ENCODE results near the gene CREBL2. TPM values are rescaled to one million over a fixed set of nuclear protein-coding genes. Genes with fewer than 3 reads are reported as not detected.
"Not testable (repeated sequence)": the region's sequence is repeated elsewhere in the genome, so short reads cannot be mapped to it uniquely, and the experiment has no call there.

CREBL2 gene
- total RNA-seq, 1 donor from 2014 or later, result 15.0 TPM

DNA sequence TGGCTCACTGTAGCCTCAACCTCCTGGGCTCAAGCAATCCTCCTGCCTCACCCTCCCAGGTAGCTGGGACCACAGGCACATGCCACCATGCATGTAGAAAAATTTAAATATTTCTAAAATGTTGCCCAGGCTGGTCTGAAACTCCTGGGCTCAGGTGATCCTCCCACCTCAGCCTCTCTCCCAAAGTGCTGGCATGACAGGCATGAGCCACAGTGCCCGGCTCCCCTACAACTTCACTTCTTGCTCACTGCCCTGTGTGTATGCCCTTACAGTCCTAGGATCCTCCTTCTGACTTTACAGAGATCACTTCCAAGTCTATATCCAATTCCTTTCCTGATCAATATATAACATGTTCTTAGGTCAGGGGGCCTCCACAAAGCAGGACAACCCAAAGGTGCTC is 23.8 kb upstream of the CREBL2 start:
- TF ChIP-seq, protein P1, sequence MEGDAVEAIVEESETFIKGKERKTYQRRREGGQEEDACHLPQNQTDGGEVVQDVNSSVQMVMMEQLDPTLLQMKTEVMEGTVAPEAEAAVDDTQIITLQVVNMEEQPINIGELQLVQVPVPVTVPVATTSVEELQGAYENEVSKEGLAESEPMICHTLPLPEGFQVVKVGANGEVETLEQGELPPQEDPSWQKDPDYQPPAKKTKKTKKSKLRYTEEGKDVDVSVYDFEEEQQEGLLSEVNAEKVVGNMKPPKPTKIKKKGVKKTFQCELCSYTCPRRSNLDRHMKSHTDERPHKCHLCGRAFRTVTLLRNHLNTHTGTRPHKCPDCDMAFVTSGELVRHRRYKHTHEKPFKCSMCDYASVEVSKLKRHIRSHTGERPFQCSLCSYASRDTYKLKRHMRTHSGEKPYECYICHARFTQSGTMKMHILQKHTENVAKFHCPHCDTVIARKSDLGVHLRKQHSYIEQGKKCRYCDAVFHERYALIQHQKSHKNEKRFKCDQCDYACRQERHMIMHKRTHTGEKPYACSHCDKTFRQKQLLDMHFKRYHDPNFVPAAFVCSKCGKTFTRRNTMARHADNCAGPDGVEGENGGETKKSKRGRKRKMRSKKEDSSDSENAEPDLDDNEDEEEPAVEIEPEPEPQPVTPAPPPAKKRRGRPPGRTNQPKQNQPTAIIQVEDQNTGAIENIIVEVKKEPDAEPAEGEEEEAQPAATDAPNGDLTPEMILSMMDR (conservative IDR thresholded peaks at IDR 0.05; ENCODE audit: low read depth, low read length), result no peak

DNA sequence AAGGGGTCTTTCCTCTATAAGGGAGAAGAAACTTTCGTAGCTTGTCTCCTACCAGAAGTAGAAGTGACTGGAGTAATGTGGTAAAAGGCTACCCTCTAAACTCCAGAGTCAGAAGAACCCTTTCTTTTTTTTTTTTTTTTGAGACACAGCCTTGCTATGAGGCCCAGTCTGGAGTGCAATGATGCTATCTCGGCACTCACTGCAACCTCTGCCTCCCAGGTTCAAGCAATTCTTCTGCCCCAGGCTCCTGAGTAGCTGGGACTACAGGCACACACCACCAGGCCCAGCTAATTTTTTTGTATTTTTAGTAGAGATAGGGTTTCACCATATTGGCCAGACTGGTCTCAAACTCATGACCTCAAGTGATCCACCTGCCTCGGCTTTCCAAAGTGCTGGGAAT is 23.2 kb upstream of the CREBL2 start:
- H3K4me3 ChIP-seq (ENCODE audit: low read depth, low read length); DNase-seq (ENCODE audit: low read depth): not testable (repeated sequence)

More for the DNA sequence above, 23.8 kb upstream of the CREBL2 start:
- no peak overlapping the region for H3K4me3 ChIP-seq (ENCODE audit: low read depth, low read length)
- DNase-seq (ENCODE audit: low read depth), result no peak

DNA sequence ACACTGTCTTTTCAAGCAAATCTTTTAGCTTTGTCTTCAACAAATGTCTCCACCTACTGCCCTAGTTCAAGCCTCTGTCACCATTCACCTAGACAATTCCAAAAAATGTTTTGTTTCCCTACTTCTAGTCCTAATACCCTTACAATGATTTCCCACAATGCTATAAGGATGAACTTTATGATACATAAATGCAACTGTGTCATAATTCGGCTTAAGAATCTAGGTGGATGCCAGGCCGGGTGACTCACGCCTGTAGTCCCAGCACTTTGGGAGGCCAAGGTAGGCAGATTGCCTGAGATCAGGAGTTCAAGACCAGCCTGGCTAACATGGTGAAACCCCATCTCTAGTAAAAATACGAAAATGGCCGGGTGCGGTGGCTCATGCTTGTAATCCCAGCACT is 20.7 kb upstream of the CREBL2 start:
- no peak overlapping the region for H3K4me3 ChIP-seq (ENCODE audit: low read depth, low read length)
- TF ChIP-seq, protein P1 (conservative IDR thresholded peaks at IDR 0.05; ENCODE audit: low read depth, low read length), result no peak
- DNase-seq (ENCODE audit: low read depth), result no peak

DNA sequence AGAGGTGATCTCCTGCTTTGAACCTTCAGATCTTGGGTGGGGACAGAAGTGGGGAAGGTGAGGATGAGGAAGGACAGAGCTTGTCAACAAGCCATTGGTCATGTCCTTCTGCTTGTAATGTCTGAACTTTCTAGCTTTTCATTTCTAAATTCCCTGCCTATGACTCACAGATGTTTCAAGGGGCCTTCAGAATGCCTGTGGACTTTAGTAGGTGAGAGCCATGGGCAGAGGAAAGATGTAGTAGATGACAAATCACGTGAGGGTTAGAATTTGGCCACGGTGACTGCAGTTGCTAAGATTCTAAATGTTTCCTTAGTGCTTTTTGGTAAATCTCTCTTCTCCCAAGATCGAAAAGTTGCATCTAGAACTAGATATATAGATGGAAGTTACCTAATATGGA is 18.7 kb upstream of the CREBL2 start:
- TF ChIP-seq, protein P1 (conservative IDR thresholded peaks at IDR 0.05; ENCODE audit: low read depth, low read length), result no peak
- no peak for DNase-seq (ENCODE audit: low read depth)
- no peak overlapping the region for H3K4me3 ChIP-seq (ENCODE audit: low read depth, low read length)

DNA sequence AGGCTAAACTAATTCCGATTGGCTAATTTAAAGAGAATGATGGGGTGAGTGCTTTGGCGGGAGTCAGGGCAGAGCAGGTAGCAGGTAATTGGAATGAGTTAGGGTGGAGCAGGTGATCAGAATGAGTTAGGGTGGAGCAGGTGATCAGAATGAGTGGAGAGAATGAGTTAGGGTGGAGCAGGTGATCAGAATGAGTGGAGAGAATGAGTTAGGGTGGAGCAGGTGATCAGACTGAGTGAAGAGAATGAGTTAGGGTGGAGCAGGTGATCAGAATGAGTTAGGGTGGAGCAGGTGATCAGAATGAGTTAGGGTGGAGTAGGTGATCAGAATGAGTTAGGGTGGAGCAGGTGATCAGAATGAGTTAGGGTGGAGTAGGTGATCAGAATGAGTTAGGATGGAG is 15.7 kb upstream of the CREBL2 start:
- H3K4me3 ChIP-seq (ENCODE audit: low read depth, low read length); DNase-seq (ENCODE audit: low read depth): not testable (repeated sequence)

DNA sequence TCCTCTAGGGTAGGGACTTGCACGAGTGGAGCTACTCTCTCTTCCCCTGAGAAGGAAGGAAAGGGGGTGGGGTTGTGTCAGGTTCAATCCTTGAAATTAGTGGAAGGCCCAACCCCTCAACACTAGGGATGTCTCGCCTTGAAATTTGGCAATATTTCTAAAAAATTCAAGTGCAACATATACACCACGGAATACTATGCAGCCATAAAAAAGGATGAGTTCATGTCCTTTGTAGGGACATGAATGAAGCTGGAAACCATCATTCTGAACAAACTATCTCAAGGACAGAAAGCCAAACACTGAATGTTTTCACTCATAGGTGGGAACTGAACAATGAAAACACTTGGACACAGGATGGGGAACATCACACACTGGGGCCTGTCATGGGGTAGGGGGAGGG is 15.1 kb upstream of the CREBL2 start:
- H3K4me3 ChIP-seq (ENCODE audit: low read depth, low read length); DNase-seq (ENCODE audit: low read depth): not testable (repeated sequence)

DNA sequence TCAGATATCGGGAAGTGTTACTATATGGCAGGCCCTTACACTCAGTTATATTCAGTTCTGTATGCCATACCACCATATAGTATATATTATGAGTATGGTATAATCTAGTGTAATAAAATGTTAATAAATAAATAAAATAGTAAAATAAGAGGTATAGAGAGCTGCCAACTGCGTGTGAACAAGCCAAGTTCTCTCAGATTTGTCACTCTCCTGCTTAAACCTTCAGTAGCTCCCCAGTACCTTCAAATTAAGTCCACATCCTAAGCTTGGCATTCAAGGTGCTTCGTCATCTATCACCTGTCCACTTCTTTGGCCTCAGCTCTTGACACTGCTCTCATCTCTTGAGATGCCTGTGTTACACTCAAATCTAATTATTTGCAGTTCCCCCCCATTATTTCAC is 12.8 kb upstream of the CREBL2 start:
- TF ChIP-seq, protein P1 (conservative IDR thresholded peaks at IDR 0.05; ENCODE audit: low read depth, low read length), result no peak
- no peak for DNase-seq (ENCODE audit: low read depth)
- H3K4me3 ChIP-seq (ENCODE audit: low read depth, low read length), result no peak overlapping the region

DNA sequence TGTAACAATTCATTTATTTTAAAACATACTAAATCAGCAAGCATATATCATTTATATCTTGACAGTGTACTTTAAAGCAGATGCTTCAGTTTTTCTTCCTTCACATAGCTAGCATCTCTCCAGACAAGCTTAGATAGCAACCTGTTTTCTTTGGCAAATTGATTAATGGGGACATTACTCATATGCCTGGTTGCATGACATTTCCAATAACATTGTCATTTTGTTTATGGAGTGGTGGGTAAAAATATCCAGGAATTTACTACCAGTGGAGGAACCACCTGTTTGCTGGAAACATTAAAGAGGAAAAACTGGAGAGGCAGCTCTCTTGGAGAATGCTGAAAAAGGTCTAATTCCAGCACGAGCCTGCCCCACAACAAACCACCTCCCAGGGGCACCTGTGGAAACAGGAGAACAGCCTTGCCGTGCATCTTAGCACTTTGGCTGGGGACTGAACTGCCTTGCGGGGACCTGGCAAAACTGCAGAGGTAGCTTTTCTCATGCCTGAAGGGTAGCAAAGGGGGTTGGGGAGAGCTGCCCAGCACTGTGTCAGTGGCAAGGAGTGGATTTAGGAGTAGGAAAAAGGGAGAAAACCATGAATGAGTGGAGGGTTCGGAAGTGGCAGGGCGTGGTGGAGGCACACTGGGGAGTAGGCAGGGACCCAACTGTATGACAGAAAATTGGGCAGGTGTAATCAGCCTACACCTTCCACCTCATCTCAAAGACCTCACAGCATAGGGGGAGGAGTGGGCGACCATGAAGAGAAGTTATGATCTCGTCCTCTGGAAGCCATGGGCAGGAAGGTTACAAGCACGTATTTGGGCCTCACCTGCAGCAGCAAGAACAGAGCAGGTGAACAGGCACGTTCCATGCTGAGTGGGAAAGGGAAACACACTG is 11.7 kb upstream of the CREBL2 start:
- no peak for DNase-seq (ENCODE audit: low read depth)
- TF ChIP-seq, protein P1 (conservative IDR thresholded peaks at IDR 0.05; ENCODE audit: low read depth, low read length), result no peak

More for the DNA sequence above, 11.7 kb upstream of the CREBL2 start:
- H3K4me3 ChIP-seq (ENCODE audit: low read depth, low read length), result no peak overlapping the region

Measured in epithelial cell of proximal tubule (primary cell).